Cardiac muscle cell (in vitro differentiated cells and primary cell): Measurements from ENCODE around the gene C10orf67. TPM values are rescaled to one million over a fixed set of nuclear protein-coding genes. Genes with fewer than 3 reads are reported as not detected.

Source experiments
- DNase-seq, 2 donors: peaks; one replicate each; pipeline versions ENCODE4 v3.0.0 to v3.0.0-alpha.2; 2010 to 2017; ENCODE audit warnings: low read depth in 1 of 2, low spot score in 1 of 2
- H3K27ac ChIP-seq: fragments of 200-600 bp; sonication (generic); 2 replicates; pipeline ENCODE4 v1.5.1; 2016
- H3K27me3 ChIP-seq: fragments of 200-600 bp; sonication (generic); 2 replicates; pipeline ENCODE4 v1.6.0; 2016; ENCODE audit warnings: control low read depth
- H3K36me3 ChIP-seq: fragments of 200-600 bp; sonication (generic); 2 replicates; pipeline ENCODE4 v1.5.1; 2016; ENCODE audit warnings: control low read depth
- H3K4me1 ChIP-seq: fragments of 200-600 bp; sonication (generic); 2 replicates; pipeline ENCODE4 v1.8.1; 2017; ENCODE audit warnings: low read depth, mild to moderate bottlenecking, mixed run types
- H3K4me3 ChIP-seq: fragments of 200-600 bp; sonication (generic); 2 replicates; pipeline ENCODE4 v1.5.1; 2016; ENCODE audit warnings: mild to moderate bottlenecking
- H3K9me3 ChIP-seq: fragments of 200-600 bp; sonication (generic); 2 replicates; pipeline ENCODE4 v1.5.1; 2017; ENCODE audit warnings: low read depth, mild to moderate bottlenecking, control low read depth
- polyA plus RNA-seq: library from polyadenylated mRNA; unstranded; fragments of >200 nt; fragmentation: Nextera tagmentation; extraction: Ambion mirVana; gene quantifications from 2 replicates; pipeline ENCODE4 v1.2.1, GENCODE V29; 2016
- total RNA-seq: library from RNA; depleted of rRNA; stranded (reverse); fragments of >200 nt; gene quantifications from 2 replicates; pipeline ENCODE4 v1.2.3, GENCODE V29; 2016
- TF ChIP-seq, protein P1 (sequence below): IDR thresholded peaks from 2 replicates; pipeline ENCODE4 v1.5.1; 2012; ENCODE audit warnings: low read depth, mild to moderate bottlenecking, low read length

C10orf67 gene
- total and polyA plus RNA-seq, 2 experiments from 2014 or later: 0.16 to 0.33 TPM

DNA sequence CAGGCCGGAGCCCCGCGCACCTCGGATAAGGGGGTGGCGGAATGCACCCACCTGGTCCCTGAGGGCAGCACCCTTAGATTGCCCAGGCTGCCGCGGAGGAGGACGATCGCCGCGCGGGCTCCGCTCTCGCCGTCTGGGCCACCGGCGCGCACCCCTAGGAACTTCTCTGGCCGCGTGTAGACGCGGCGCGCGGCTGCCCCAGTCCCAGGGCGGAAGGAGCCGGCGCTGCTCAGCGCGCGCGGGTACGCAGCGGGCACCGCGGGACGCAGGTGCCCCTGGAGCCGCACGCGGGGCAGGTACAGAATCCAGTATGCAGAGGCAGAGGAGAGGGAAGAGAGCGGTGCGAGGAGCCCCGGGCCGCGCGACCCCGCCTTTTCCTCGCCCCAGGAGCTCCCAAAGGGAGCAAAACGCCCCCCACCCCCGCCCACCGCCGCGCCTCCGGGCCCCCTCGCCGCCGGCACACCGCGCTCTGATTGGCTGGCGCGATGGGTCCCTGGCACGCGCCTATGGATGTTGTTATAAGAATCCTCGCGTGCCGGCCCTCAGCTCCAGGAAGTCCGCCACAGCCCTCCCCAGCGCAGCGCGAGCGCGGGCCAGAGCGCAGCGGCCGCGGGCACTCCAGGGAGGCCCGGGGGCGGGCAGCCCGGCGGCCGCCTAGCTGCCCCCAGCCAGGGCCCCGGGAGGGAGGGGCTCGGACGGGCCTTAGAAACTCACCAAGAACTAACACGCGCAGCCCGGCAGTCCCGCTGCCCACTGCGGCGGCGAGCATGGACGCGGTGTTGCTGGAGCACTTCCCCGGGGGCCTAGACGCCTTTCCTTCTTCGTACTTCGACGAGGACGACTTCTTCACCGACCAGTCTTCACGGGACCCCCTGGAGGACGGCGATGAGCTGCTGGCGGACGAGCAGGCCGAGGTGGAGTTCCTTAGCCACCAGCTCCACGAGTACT lies 152.6 kb downstream of the C10orf67 start, which contains the start of gene PTF1A:
Gene PTF1A, plus strand, starts transcription at position 549 of the 948 bp plus-strand sequence. Its CDS starts 219 bp downstream, at position 768.
- DNase-seq: no peak
- Histone ChIP-seq H3K4me3 (peak within 1 kb of the TSS; percentile 1), H3K9me3 (no peaks in the 10 kb centered on the region), H3K4me1 (no peaks in the 10 kb centered on the region), H3K36me3 (no peaks in the 10 kb centered on the region), H3K27ac (no peak within 1 kb of the TSS), H3K27me3 (peaks cover 100% of the 10 kb centered on the region)
- TF ChIP-seq, protein P1, sequence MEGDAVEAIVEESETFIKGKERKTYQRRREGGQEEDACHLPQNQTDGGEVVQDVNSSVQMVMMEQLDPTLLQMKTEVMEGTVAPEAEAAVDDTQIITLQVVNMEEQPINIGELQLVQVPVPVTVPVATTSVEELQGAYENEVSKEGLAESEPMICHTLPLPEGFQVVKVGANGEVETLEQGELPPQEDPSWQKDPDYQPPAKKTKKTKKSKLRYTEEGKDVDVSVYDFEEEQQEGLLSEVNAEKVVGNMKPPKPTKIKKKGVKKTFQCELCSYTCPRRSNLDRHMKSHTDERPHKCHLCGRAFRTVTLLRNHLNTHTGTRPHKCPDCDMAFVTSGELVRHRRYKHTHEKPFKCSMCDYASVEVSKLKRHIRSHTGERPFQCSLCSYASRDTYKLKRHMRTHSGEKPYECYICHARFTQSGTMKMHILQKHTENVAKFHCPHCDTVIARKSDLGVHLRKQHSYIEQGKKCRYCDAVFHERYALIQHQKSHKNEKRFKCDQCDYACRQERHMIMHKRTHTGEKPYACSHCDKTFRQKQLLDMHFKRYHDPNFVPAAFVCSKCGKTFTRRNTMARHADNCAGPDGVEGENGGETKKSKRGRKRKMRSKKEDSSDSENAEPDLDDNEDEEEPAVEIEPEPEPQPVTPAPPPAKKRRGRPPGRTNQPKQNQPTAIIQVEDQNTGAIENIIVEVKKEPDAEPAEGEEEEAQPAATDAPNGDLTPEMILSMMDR: no peak

DNA sequence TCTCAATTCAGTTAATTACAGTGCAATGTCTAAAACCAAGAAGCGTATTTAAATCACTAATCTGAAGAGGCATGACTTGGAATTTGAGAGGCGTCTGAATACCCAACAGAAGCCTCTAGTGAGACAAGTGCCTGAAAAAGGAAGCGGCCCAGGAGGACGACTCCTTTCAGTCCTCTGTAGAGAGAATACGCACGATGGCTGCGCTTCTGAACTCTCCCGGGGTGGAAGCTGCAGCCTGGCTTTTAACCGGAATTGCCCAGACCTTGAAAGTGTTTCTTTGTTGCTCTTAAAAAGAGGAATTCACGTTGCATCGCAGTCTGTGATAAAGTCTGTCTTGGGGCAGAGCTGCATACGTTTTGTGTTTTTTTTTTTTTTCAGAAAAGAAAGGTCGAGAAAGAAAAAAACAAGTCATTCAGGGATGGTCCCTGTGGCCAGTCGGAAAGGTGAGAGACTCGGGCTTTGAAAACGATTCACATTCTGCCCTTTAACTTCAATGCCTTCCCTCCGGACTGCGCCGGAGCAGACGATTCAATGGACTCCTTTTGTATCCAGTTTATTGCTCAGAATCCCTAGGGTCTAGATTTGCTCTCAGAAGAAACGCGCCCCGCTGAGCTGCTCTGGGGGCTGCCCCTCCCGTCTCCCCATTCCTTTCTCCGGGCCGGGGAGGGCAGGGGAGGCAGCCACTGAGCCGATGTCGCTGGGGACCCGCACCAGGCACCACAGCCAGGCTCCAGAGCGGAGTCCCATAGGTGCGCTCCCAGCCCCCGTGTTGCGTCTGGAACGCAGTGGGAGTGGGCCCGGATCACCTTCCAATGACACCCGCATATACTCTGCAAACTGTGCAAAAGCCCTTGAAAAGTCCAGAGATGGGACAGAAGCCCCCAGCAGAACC lies 153.5 kb downstream of the C10orf67 start:
- TF ChIP-seq, protein P1: no peak
- H3K27me3 ChIP-seq: peaks cover 100% of the 10 kb centered on the region
- H3K4me3 ChIP-seq: no peak overlapping the region
- H3K36me3 ChIP-seq: no peaks in the 10 kb centered on the region
- no peaks in the 10 kb centered on the region for H3K9me3 ChIP-seq
- H3K4me1 ChIP-seq: no peaks in the 10 kb centered on the region
- DNase-seq: no peak
- no peak overlapping the region for H3K27ac ChIP-seq

DNA sequence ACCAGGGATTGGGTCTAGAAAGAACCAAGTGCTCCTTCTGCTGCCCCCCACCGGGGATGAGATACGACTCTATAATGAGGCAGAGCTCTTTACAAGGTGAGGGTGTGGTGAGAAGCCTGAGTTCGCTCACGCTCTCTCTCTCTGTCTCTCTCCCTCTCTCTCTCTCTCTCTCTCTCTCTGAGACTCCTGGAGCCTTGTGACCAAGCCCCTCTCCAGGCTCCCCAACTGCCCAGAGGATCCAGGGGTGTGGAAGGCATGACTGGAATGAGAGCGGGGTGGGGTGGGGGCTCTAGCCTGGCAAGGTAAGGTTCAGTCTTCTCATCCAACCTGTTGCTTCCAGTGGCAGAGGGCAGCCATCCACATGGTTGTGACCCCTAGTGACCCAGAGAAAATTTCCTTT lies 155.6 kb downstream of the C10orf67 start:
- TF ChIP-seq, protein P1: no peak
- Histone ChIP-seq H3K27ac (no peak overlapping the region), H3K4me3 (no peak overlapping the region), H3K27me3 (peaks cover 100% of the 10 kb centered on the region), H3K4me1 (no peaks in the 10 kb centered on the region), H3K36me3 (no peaks in the 10 kb centered on the region), H3K9me3 (no peaks in the 10 kb centered on the region)
- DNase-seq: no peak

DNA sequence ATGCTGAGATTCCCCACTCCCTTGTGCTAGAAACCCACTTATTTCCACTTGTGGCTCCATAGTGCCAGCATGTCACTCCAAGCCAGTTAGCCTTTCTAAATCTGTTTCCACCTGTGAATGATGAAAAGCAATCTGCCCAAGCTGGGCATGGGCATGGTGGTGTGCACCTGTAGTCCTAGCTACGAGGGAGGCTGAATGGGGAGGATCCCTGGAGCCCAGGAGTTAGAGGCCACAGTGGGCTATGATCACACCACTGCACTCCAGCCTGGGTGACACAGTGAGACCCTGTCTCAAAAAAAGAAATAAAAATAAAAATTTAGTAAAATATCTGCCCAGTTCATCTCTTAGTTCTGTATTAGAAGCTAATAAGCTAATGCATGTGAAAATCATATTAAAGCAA lies 157.4 kb downstream of the C10orf67 start:
- no peak overlapping the region for H3K27ac ChIP-seq
- TF ChIP-seq, protein P1: no peak

DNA sequence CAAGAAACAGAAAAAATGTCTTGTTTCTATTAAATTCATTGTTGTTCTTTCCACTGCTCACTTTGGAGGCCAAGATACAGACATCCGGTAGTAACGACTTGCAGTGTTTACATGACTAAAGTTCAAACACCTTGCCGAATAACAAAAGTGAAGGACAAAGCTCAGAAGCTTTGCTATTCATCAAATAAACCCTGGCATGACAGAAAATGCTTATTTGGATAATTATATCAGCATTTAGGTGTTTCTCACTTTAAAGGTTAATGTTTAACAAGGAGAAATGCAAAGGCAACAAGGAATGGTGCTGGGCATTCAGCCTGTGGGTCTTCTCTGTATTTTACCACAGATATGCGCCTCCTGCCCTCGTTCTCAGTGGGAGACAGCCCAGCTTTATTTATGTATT lies 157.9 kb downstream of the C10orf67 start:
- H3K27me3 ChIP-seq: peaks cover 100% of the 10 kb centered on the region
- TF ChIP-seq, protein P1: no peak
- no peaks in the 10 kb centered on the region for H3K9me3 ChIP-seq
- H3K4me1 ChIP-seq: no peaks in the 10 kb centered on the region
- no peak overlapping the region for H3K4me3 ChIP-seq
- no peaks in the 10 kb centered on the region for H3K36me3 ChIP-seq
- no peak overlapping the region for H3K27ac ChIP-seq
- DNase-seq: no peak

More for the DNA sequence above, 157.4 kb downstream of the C10orf67 start:
- H3K4me1 ChIP-seq: no peaks in the 10 kb centered on the region
- peaks cover 100% of the 10 kb centered on the region for H3K27me3 ChIP-seq
- no peaks in the 10 kb centered on the region for H3K9me3 ChIP-seq
- no peak for DNase-seq
- H3K36me3 ChIP-seq: no peaks in the 10 kb centered on the region
- H3K4me3 ChIP-seq: no peak overlapping the region
